Cardiac fibroblast (primary cell): ENCODE results near the gene BGLAP.

Experiments used
- DNase-seq, 2 donors: peaks; one replicate each; pipeline versions ENCODE4 v3.0.0 to v3.0.0-alpha.2; 2010; ENCODE audit warnings: low read depth in 2 of 2
- H3K4me3 ChIP-seq, 2 donors: replicated peaks in 1 of 2; 1 replicate in 1 of 2; 2 replicates in 1 of 2; pipeline ENCODE4 v1.5.1; 2011; ENCODE audit warnings: low read depth in 2 of 2, low read length in 2 of 2, mild to moderate bottlenecking in 2 of 2, moderate library complexity in 1 of 2
- CTCF ChIP-seq: IDR thresholded peaks from one replicate; pipeline ENCODE4 v1.5.1; 2011; ENCODE audit warnings: low read depth, mild to moderate bottlenecking, low read length, inconsistent platforms

Gene BGLAP

GRCh38 chr1:156291226-156292061 lies 49.5 kb downstream of the BGLAP start:
- peak; percentile 80 to 86 for DNase-seq
- peak overlapping the region; percentile 46 to 53 for H3K4me3 ChIP-seq
- TF ChIP-seq CTCF, result no peak
